Measurements from ENCODE around the gene CAMSAP1. TPM values are rescaled to one million over a fixed set of nuclear protein-coding genes. Genes with fewer than 3 reads are reported as not detected.

CAMSAP1 gene
- polyA plus RNA-seq, 4 donors: 1.6 to 6.7 (median 3.2) TPM

- Histone ChIP-seq H3K36me3 (ENCODE audit: control insufficient read depth in 3 of 3, insufficient read depth in 2 of 3, low read depth in 1 of 3, low read length in 3 of 3) (no peaks in the 10 kb centered on the region), H3K4me3 (ENCODE audit: low read depth in 1 of 3, low read length in 3 of 3) (no peak overlapping the region), H3K27ac (ENCODE audit: low read depth in 1 of 3, low read length in 2 of 3) (no peak overlapping the region), H3K9me3 (ENCODE audit: control insufficient read depth in 2 of 2, insufficient read depth in 1 of 2, low read depth in 1 of 2, low read length in 1 of 2) (no peaks in the 10 kb centered on the region), H3K4me1 (ENCODE audit: control insufficient read depth in 3 of 3, insufficient read depth in 2 of 3, low read depth in 1 of 3, low read length in 2 of 3) (no peaks in the 10 kb centered on the region), H3K27me3 (ENCODE audit: control insufficient read depth in 3 of 3, insufficient read depth in 3 of 3, low read length in 3 of 3) (no peaks in the 10 kb centered on the region)
- DNase-seq (peak in 1 of 2 donors; percentile 11), FAIRE-seq (no peak)
- WGBS, 3 donors: 54 to 68% (median 55%) methylated on average over 11 of the region's 11 CpGs
These were observed 133.7 kb downstream of the CAMSAP1 start for GRCh38 chr9:135773530-135774238.

- no peaks in the 10 kb centered on the region for H3K27me3 ChIP-seq (ENCODE audit: control insufficient read depth in 3 of 3, insufficient read depth in 3 of 3, low read length in 3 of 3)
- WGBS, 3 donors: 71 to 78% (median 71%) methylated on average over 36 of the region's 36 CpGs
- H3K36me3 ChIP-seq (ENCODE audit: control insufficient read depth in 3 of 3, insufficient read depth in 2 of 3, low read depth in 1 of 3, low read length in 3 of 3): no peaks in the 10 kb centered on the region
- H3K4me1 ChIP-seq (ENCODE audit: control insufficient read depth in 3 of 3, insufficient read depth in 2 of 3, low read depth in 1 of 3, low read length in 2 of 3): no peaks in the 10 kb centered on the region
- no peak overlapping the region for H3K27ac ChIP-seq (ENCODE audit: low read depth in 1 of 3, low read length in 2 of 3)
- DNase-seq (no peak), FAIRE-seq (no peak)
- no peak overlapping the region for H3K4me3 ChIP-seq (ENCODE audit: low read depth in 1 of 3, low read length in 3 of 3)
- no peaks in the 10 kb centered on the region for H3K9me3 ChIP-seq (ENCODE audit: control insufficient read depth in 2 of 2, insufficient read depth in 1 of 2, low read depth in 1 of 2, low read length in 1 of 2)
These were observed 134.4 kb downstream of the CAMSAP1 start for GRCh38 chr9:135772702-135773493.

GRCh38 chr9:135772056-135772646 lies 135.2 kb downstream of the CAMSAP1 start:
- Histone ChIP-seq H3K9me3 (ENCODE audit: control insufficient read depth in 2 of 2, insufficient read depth in 1 of 2, low read depth in 1 of 2, low read length in 1 of 2) (peaks cover 0 to 3% of the 10 kb centered on the region in 2 donors), H3K27me3 (ENCODE audit: control insufficient read depth in 3 of 3, insufficient read depth in 3 of 3, low read length in 3 of 3) (no peaks in the 10 kb centered on the region), H3K4me3 (ENCODE audit: low read depth in 1 of 3, low read length in 3 of 3) (no peak overlapping the region), H3K27ac (ENCODE audit: low read depth in 1 of 3, low read length in 2 of 3) (no peak overlapping the region), H3K36me3 (ENCODE audit: control insufficient read depth in 3 of 3, insufficient read depth in 2 of 3, low read depth in 1 of 3, low read length in 3 of 3) (no peaks in the 10 kb centered on the region), H3K4me1 (ENCODE audit: control insufficient read depth in 3 of 3, insufficient read depth in 2 of 3, low read depth in 1 of 3, low read length in 2 of 3) (no peaks in the 10 kb centered on the region)
- FAIRE-seq (no peak), DNase-seq (no peak)
- WGBS, 3 donors: 78 to 86% (median 85%) methylated on average over 13 of the region's 13 CpGs

GRCh38 chr9:135771401-135772051 lies 135.8 kb downstream of the CAMSAP1 start:
- no peaks in the 10 kb centered on the region for H3K27me3 ChIP-seq (ENCODE audit: control insufficient read depth in 3 of 3, insufficient read depth in 3 of 3, low read length in 3 of 3)
- 78 to 85% (median 82%) methylated on average over 19 to 21 of the region's 21 CpGs for WGBS, 3 donors
- no peaks in the 10 kb centered on the region for H3K36me3 ChIP-seq (ENCODE audit: control insufficient read depth in 3 of 3, insufficient read depth in 2 of 3, low read depth in 1 of 3, low read length in 3 of 3)
- FAIRE-seq (no peak), DNase-seq (no peak)
- peaks cover 0 to 9% of the 10 kb centered on the region in 2 donors for H3K9me3 ChIP-seq (ENCODE audit: control insufficient read depth in 2 of 2, insufficient read depth in 1 of 2, low read depth in 1 of 2, low read length in 1 of 2)
- H3K27ac ChIP-seq (ENCODE audit: low read depth in 1 of 3, low read length in 2 of 3): no peak overlapping the region
- H3K4me3 ChIP-seq (ENCODE audit: low read depth in 1 of 3, low read length in 3 of 3): no peak overlapping the region
- H3K4me1 ChIP-seq (ENCODE audit: control insufficient read depth in 3 of 3, insufficient read depth in 2 of 3, low read depth in 1 of 3, low read length in 2 of 3): no peaks in the 10 kb centered on the region

GRCh38 chr9:135770771-135771170 lies 136.6 kb downstream of the CAMSAP1 start:
- Histone ChIP-seq H3K4me1 (ENCODE audit: control insufficient read depth in 3 of 3, insufficient read depth in 2 of 3, low read depth in 1 of 3, low read length in 2 of 3) (no peaks in the 10 kb centered on the region), H3K9me3 (ENCODE audit: control insufficient read depth in 2 of 2, insufficient read depth in 1 of 2, low read depth in 1 of 2, low read length in 1 of 2) (peaks cover 0 to 17% of the 10 kb centered on the region in 2 donors), H3K27ac (ENCODE audit: low read depth in 1 of 3, low read length in 2 of 3) (no peak overlapping the region), H3K4me3 (ENCODE audit: low read depth in 1 of 3, low read length in 3 of 3) (no peak overlapping the region), H3K27me3 (ENCODE audit: control insufficient read depth in 3 of 3, insufficient read depth in 3 of 3, low read length in 3 of 3) (no peaks in the 10 kb centered on the region), H3K36me3 (ENCODE audit: control insufficient read depth in 3 of 3, insufficient read depth in 2 of 3, low read depth in 1 of 3, low read length in 3 of 3) (no peaks in the 10 kb centered on the region)
- no peak for FAIRE-seq
- DNase-seq: no peak
- WGBS, 3 donors: 77 to 91% (median 83%) methylated on average over 26 of the region's 26 CpGs

GRCh38 chr9:135770203-135770535 lies 137.2 kb downstream of the CAMSAP1 start:
- no peak for FAIRE-seq
- WGBS, 3 donors: 62 to 80% (median 74%) methylated on average over 16 to 19 of the region's 19 CpGs
- H3K27ac ChIP-seq (ENCODE audit: low read depth in 1 of 3, low read length in 2 of 3): no peak overlapping the region

GRCh38 chr9:135769489-135770202 lies 137.7 kb downstream of the CAMSAP1 start:
- DNase-seq (no peak), FAIRE-seq (no peak)
- no peak overlapping the region for H3K27ac ChIP-seq (ENCODE audit: low read depth in 1 of 3, low read length in 2 of 3)
- no peaks in the 10 kb centered on the region for H3K27me3 ChIP-seq (ENCODE audit: control insufficient read depth in 3 of 3, insufficient read depth in 3 of 3, low read length in 3 of 3)
- no peaks in the 10 kb centered on the region for H3K36me3 ChIP-seq (ENCODE audit: control insufficient read depth in 3 of 3, insufficient read depth in 2 of 3, low read depth in 1 of 3, low read length in 3 of 3)
- no peaks in the 10 kb centered on the region for H3K4me1 ChIP-seq (ENCODE audit: control insufficient read depth in 3 of 3, insufficient read depth in 2 of 3, low read depth in 1 of 3, low read length in 2 of 3)
- WGBS, 3 donors: 83 to 89% (median 87%) methylated on average over 29 to 32 of the region's 32 CpGs
- no peak overlapping the region for H3K4me3 ChIP-seq (ENCODE audit: low read depth in 1 of 3, low read length in 3 of 3)
- peaks cover 0 to 25% of the 10 kb centered on the region in 2 donors for H3K9me3 ChIP-seq (ENCODE audit: control insufficient read depth in 2 of 2, insufficient read depth in 1 of 2, low read depth in 1 of 2, low read length in 1 of 2)

More at GRCh38 chr9:135770203-135770535, 137.2 kb downstream of the CAMSAP1 start:
- no peaks in the 10 kb centered on the region for H3K27me3 ChIP-seq (ENCODE audit: control insufficient read depth in 3 of 3, insufficient read depth in 3 of 3, low read length in 3 of 3)
- no peak for DNase-seq
- no peak overlapping the region for H3K4me3 ChIP-seq (ENCODE audit: low read depth in 1 of 3, low read length in 3 of 3)
- H3K36me3 ChIP-seq (ENCODE audit: control insufficient read depth in 3 of 3, insufficient read depth in 2 of 3, low read depth in 1 of 3, low read length in 3 of 3): no peaks in the 10 kb centered on the region
- H3K9me3 ChIP-seq (ENCODE audit: control insufficient read depth in 2 of 2, insufficient read depth in 1 of 2, low read depth in 1 of 2, low read length in 1 of 2): peaks cover 0 to 22% of the 10 kb centered on the region in 2 donors
- H3K4me1 ChIP-seq (ENCODE audit: control insufficient read depth in 3 of 3, insufficient read depth in 2 of 3, low read depth in 1 of 3, low read length in 2 of 3): no peaks in the 10 kb centered on the region
